Endometrial microvascular endothelial cells (primary cell): Measurements from ENCODE around the gene ZNF33A. TPM values are rescaled to one million over a fixed set of nuclear protein-coding genes. Genes with fewer than 3 reads are reported as not detected.

Experiments
- total RNA-seq: library from RNA; depleted of rRNA; stranded (reverse); fragments of >200 nt; gene quantifications from one replicate; pipeline ENCODE4 v1.2.3, GENCODE V29; 2015; ENCODE audit errors: inconsistent ontology term

ZNF33A gene
- total RNA-seq, 1 donor from 2014 or later, result 20.8 TPM

Other genes starting within 250 kb of the ZNF33A start
- gene ZNF248, start 153.1 kb upstream of the ZNF33A start, total RNA-seq, result 5.6 TPM
- gene ZNF25, start 34.0 kb upstream of the ZNF33A start, total RNA-seq, result 6.3 TPM
- 22.9 TPM for gene ZNF37A, start 83.7 kb downstream of the ZNF33A start, total RNA-seq